SH-SY5Y (cell line): ENCODE results near the gene RET.

Experiments
- GATA2 ChIP-seq: IDR thresholded peaks from 2 replicates; pipeline ENCODE4 v1.6.1; 2011; ENCODE audit warnings: mild to moderate bottlenecking, low read depth, low read length
- GATA3 ChIP-seq: IDR thresholded peaks from 2 replicates; pipeline ENCODE4 v1.6.1; 2011; ENCODE audit warnings: low read depth, mild to moderate bottlenecking, low read length, moderate library complexity

The RET gene

GRCh38 chr10:43076876-43077420 lies at the start of gene RET:
RET (plus strand) TSS chr10:43077069; CDS start chr10:43077259, 190 bp downstream.
- TF ChIP-seq GATA2, result no peak
- no peak for TF ChIP-seq GATA3

DNA sequence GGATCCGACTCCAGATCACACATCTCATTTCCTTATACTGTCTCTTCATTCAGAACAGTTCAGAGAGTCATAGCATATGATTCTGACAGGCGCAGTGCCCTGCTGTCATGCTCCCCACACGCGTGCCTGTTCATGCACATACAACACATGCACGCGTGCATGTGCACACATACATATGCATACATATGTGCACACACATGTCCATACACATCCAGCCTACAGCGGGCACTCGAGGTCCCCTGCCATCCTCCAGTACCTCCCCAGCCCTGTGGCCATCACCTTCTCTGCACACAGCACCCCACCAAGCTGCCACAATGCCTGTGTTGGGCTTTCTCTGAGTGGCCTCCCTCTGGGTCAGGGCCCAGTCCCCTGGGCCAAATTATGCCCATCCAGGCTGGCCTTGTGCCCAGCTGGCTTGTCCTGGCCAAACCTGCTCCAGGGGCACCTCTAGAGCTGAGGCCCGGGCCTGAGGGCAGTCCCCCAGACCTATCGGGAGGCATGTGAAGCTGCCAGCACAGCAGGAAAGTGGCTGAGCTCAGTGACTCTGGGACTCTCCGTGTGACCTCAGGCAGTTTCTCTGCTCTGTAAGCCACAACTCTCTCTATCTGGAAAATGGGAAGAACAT lies 49.4 kb upstream of the RET start:
- TF ChIP-seq GATA3, result no peak
- TF ChIP-seq GATA2, result no peak

- TF ChIP-seq GATA3 (no peak), GATA2 (no peak)
Observed at GRCh38 chr10:43028143-43028542, 48.7 kb upstream of the RET start.

- TF ChIP-seq GATA2, result no peak
- no peak for TF ChIP-seq GATA3
Observed at GRCh38 chr10:43029043-43029442, 47.8 kb upstream of the RET start.

DNA sequence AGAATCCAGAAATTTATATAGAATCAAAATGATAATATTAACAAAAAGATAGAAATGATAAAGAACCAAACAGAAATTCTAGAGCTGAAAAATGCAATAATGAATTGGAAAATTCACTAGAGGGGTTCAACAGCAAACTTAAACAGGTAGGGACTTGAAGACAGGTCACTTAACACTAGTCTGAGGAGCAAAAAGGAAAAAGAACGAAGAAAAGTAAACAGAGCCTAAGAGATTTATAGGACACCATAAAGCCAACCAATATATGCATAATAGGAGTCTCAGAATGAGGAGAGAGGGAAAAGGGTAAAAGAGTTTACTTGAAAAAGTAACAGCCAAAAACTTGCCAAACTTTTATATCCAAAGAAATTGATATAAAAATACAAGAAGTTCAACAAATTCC lies 44.3 kb upstream of the RET start:
- no peak for TF ChIP-seq GATA2
- TF ChIP-seq GATA3, result no peak

GRCh38 chr10:43035800-43036199 lies 41.1 kb upstream of the RET start:
- no peak for TF ChIP-seq GATA3
- TF ChIP-seq GATA2, result no peak

- TF ChIP-seq GATA3, result no peak
- no peak for TF ChIP-seq GATA2
Observed at GRCh38 chr10:43036481-43037428, 40.1 kb upstream of the RET start.

DNA sequence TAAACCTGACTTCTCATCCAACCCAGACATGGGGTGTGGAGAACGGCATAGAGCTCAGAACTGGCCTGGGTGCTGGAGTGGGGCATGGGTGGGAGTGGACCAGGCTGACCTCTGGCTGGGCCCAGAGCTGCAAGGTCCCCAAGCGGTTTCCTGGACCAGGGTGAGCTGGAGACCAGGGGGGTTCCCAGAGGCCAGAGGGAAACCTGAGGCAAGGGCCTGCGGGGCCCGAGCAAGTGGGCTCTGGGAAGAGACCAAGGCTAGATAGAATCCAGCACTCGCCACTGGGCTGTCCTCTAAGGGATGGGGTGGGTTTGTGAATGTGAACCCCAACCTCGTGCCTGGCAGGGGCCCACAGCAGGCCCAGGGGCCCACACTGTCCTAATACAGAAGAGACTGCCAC lies 39.4 kb upstream of the RET start:
- TF ChIP-seq GATA2 (no peak), GATA3 (no peak)

DNA sequence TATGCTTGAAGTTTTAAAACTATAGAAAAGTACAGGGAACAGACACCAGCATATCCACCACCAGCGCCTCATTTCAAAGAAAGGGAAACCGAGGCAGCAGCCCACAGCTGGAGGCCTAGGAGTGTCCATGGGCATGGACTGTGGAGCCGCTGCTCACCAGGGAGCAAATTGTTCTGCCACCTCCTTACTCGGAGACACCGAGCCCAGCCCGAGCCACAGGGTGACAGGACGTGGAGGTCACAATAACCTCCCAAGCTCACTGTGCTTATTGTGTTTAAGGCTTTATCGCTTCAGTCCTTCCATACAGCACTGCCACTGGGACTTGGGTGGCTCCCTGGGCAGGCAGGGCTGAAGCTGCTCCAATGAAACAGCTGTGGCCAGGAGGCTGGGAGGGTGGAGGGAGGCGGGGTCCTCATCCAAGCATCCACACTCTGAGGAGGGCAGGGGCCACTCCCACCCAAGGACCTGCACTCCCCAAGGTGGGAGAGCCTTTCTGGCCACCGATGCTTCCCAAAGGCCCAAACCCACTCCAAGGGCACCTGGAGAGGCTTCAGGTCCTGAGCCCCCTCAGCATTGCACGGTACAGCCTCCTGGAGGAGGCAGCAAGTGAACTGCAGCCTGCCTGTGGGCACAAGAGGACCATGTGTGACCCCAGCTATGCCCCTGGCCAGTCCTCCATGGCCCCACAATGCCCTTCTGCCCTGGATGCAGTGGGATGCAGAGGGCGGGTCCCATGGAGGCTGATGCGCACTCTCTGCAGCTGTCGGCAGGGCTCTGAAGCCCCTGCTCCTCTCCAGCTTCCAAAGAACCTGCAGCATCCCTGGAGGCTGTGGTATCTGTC lies 38.7 kb upstream of the RET start:
- TF ChIP-seq GATA2 (no peak), GATA3 (no peak)

GRCh38 chr10:43038783-43039623 lies 37.9 kb upstream of the RET start:
- TF ChIP-seq GATA2, result no peak
- no peak for TF ChIP-seq GATA3

- TF ChIP-seq GATA2 (no peak), GATA3 (no peak)
Observed at GRCh38 chr10:43039624-43040481, 37.0 kb upstream of the RET start.

DNA sequence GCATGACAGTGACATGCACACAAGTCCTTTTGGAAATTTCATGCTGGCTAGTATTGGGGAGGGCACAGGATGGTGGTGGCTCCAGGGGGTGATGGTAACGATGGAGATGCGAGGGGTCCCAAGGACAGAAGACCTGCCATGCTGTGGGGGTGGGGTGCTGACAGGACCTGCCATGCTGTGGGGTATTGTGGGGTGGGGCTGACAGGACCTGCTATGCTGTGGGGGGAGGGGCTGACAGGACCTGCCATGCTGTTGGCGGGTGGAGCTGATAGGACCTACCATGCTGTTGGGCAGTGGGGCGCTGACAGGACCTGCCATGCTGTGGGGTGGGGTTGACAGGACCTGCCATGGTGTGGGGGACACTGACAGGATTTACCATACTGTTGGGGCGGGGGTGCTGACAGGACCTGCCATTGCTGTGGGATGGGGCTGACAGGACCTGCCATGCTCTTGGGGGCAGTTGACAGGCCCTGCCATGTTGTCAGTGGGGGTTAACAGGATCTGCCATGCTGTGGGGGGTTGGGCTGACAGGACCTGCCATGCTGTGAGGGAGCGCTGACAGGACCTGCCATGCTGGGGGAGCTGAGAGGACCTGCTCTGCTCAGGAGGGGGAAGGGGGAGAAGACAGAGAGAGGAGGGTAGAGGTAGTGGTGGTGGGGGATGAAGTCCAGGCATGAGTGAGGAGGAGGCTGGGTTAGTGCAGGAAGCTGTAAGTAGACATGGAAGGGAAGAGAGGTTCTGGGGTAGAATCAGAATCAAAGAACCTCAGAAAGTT lies 36.2 kb upstream of the RET start:
- TF ChIP-seq GATA2 (no peak), GATA3 (no peak)
